ENCODE results near the gene EIF4EBP3. TPM values are rescaled to one million over a fixed set of nuclear protein-coding genes. Genes with fewer than 3 reads are reported as not detected.

EIF4EBP3 gene
- polyA plus RNA-seq, 1 donor from 2014 or later: 1.0 TPM

DNA sequence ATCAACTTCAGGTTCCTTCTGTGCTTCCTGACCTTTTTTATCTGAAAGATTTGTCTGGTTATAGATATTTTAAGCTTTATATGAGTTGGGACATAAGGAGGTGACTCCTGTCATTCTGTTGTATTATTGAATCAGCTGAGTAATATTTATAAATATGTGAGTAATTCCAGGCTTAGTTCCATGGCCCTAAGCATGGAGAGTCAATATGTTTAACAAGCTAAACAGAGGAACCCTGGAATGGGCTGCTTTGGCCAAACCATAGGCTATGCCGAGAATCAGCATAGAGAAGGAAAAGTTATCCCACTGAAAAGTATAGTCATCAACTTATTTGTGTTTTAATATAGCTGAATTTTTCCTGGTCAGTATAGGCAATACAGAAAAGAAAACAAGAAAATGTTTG lies 7.2 kb upstream of the EIF4EBP3 start:
- Histone ChIP-seq H3K9me2 (ENCODE audit: insufficient read depth, low read length) (no peaks in the 10 kb centered on the region), H3F3A (ENCODE audit: insufficient read depth, low read length, poor library complexity, severe bottlenecking) (no peaks in the 10 kb centered on the region), H3K27me3 (ENCODE audit: insufficient read depth, low read depth, low read length) (no peaks in the 10 kb centered on the region), H3K36me3 (ENCODE audit: insufficient read depth, low read length) (peaks cover 12% of the 10 kb centered on the region), H3K27ac (ENCODE audit: low read length) (no peak overlapping the region), H3K4me3 (ENCODE audit: low read length) (no peak overlapping the region), H3K79me2 (replicated peaks; ENCODE audit: insufficient read depth, low read length) (no peaks in the 10 kb centered on the region), H4K20me1 (ENCODE audit: insufficient read depth) (no peaks in the 10 kb centered on the region), H3K9me3 (ENCODE audit: low read length) (no peaks in the 10 kb centered on the region), H2AFZ (ENCODE audit: low read depth, low read length) (no peak overlapping the region), H3K4me2 (ENCODE audit: low read length) (no peak overlapping the region), H3K9ac (ENCODE audit: low read length) (no peak overlapping the region)
- no peak for TF ChIP-seq POLR2AphosphoS5 (IDR thresholded peaks at IDR 0.05)
- no peak for TF ChIP-seq TAF1 (IDR thresholded peaks at IDR 0.05; ENCODE audit: low read depth)
- TF ChIP-seq EP300 (conservative IDR thresholded peaks at IDR 0.05; ENCODE audit: poor library complexity, severe bottlenecking): no peak
- TF ChIP-seq, protein P1, sequence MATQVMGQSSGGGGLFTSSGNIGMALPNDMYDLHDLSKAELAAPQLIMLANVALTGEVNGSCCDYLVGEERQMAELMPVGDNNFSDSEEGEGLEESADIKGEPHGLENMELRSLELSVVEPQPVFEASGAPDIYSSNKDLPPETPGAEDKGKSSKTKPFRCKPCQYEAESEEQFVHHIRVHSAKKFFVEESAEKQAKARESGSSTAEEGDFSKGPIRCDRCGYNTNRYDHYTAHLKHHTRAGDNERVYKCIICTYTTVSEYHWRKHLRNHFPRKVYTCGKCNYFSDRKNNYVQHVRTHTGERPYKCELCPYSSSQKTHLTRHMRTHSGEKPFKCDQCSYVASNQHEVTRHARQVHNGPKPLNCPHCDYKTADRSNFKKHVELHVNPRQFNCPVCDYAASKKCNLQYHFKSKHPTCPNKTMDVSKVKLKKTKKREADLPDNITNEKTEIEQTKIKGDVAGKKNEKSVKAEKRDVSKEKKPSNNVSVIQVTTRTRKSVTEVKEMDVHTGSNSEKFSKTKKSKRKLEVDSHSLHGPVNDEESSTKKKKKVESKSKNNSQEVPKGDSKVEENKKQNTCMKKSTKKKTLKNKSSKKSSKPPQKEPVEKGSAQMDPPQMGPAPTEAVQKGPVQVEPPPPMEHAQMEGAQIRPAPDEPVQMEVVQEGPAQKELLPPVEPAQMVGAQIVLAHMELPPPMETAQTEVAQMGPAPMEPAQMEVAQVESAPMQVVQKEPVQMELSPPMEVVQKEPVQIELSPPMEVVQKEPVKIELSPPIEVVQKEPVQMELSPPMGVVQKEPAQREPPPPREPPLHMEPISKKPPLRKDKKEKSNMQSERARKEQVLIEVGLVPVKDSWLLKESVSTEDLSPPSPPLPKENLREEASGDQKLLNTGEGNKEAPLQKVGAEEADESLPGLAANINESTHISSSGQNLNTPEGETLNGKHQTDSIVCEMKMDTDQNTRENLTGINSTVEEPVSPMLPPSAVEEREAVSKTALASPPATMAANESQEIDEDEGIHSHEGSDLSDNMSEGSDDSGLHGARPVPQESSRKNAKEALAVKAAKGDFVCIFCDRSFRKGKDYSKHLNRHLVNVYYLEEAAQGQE (IDR thresholded peaks at IDR 0.05; ENCODE audit: borderline replicate concordance): no peak
- TF ChIP-seq EZH2 (IDR thresholded peaks at IDR 0.05; ENCODE audit: borderline replicate concordance, insufficient read depth, low read length, poor library complexity, severe bottlenecking): no peak
- no peak for TF ChIP-seq MXI1 (conservative IDR thresholded peaks at IDR 0.05; ENCODE audit: poor library complexity, severe bottlenecking)

DNA sequence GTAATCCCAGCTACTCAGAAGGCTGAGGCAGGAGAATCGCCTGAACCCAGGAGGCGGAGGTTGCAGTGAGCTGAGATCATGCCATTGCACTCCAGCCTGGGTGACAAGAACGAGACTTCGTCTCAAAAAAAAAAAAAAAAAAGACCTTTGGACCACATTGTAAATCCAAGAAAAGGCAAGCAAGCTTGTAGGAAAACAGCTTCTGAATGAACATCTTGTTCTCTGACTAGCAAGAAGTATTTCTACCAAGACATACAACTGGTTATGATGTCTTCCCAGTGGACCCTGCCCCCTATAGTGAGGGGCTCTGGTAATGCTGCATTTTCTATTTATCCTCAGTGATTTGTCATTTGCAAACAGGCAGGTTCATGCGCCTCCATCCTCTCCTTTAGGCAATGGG lies 4.5 kb upstream of the EIF4EBP3 start:
- H3K9me2 ChIP-seq (ENCODE audit: insufficient read depth, low read length): no peaks in the 10 kb centered on the region
- H3K9me3 ChIP-seq (ENCODE audit: low read length): no peaks in the 10 kb centered on the region
- H3K4me3 ChIP-seq (ENCODE audit: low read length): no peak overlapping the region
- no peak overlapping the region for H3K9ac ChIP-seq (ENCODE audit: low read length)
- no peaks in the 10 kb centered on the region for H4K20me1 ChIP-seq (ENCODE audit: insufficient read depth)
- TF ChIP-seq CTCF (IDR thresholded peaks at IDR 0.05; ENCODE audit: poor library complexity, severe bottlenecking) (no peak), EZH2 (IDR thresholded peaks at IDR 0.05; ENCODE audit: borderline replicate concordance, insufficient read depth, low read length, poor library complexity, severe bottlenecking) (no peak), SMC3 (conservative IDR thresholded peaks at IDR 0.05; ENCODE audit: poor library complexity) (no peak), POLR2AphosphoS5 (IDR thresholded peaks at IDR 0.05) (no peak), RAD21 (conservative IDR thresholded peaks at IDR 0.05) (no peak), EP300 (conservative IDR thresholded peaks at IDR 0.05; ENCODE audit: poor library complexity, severe bottlenecking) (no peak), MXI1 (conservative IDR thresholded peaks at IDR 0.05; ENCODE audit: poor library complexity, severe bottlenecking) (no peak), TAF1 (IDR thresholded peaks at IDR 0.05; ENCODE audit: low read depth) (no peak)
- TF ChIP-seq, protein P1 (IDR thresholded peaks at IDR 0.05; ENCODE audit: borderline replicate concordance): no peak
- H3K27ac ChIP-seq (ENCODE audit: low read length): no peak overlapping the region
- H2AFZ ChIP-seq (ENCODE audit: low read depth, low read length): no peak overlapping the region
- H3F3A ChIP-seq (ENCODE audit: insufficient read depth, low read length, poor library complexity, severe bottlenecking): no peaks in the 10 kb centered on the region
- peaks cover 11% of the 10 kb centered on the region for H3K36me3 ChIP-seq (ENCODE audit: insufficient read depth, low read length)
- no peaks in the 10 kb centered on the region for H3K79me2 ChIP-seq (replicated peaks; ENCODE audit: insufficient read depth, low read length)
- H3K4me2 ChIP-seq (ENCODE audit: low read length): no peak overlapping the region
- H3K27me3 ChIP-seq (ENCODE audit: insufficient read depth, low read depth, low read length): no peaks in the 10 kb centered on the region

Measured in neural cell (in vitro differentiated cells).